Ecto neural progenitor cell (in vitro differentiated cells): ENCODE data around the gene LRRC26.

Experiments
- DNase-seq: peaks from one replicate; pipeline ENCODE4 v3.0.0-alpha.2; 2018; ENCODE audit warnings: low spot score

LRRC26 gene

GRCh38 chr9:137167747-137168572, 1.9 kb downstream of the LRRC26 start:
- peak; percentile 81 for DNase-seq

GRCh38 chr9:137167277-137167746, 2.5 kb downstream of the LRRC26 start:
- DNase-seq = no peak

GRCh38 chr9:137166380-137167229, 3.2 kb downstream of the LRRC26 start:
- no peak for DNase-seq

- DNase-seq = no peak
Measured at GRCh38 chr9:137165250-137165836, 4.5 kb downstream of the LRRC26 start.

- no peak for DNase-seq
Measured at GRCh38 chr9:137164370-137165249, 5.2 kb downstream of the LRRC26 start.

GRCh38 chr9:137163805-137164204, 6.0 kb downstream of the LRRC26 start:
- DNase-seq = no peak

DNA sequence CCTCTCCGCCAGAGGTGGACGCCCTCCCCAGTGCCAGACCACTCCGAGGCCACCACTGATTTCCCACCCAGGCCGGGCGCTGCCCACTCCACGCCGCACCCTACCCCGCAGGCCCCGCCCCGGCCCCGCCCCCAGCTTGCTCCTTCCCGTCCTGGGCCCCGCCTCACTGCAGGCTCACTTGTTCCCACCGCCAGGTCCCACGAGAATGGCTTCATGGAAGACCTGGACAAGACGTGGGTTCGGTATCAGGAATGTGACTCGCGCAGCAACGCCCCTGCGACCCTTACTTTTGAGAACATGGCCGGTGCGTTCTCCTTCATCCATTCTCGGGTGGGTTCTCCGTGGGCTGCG, 6.5 kb downstream of the LRRC26 start:
- no peak for DNase-seq

DNA sequence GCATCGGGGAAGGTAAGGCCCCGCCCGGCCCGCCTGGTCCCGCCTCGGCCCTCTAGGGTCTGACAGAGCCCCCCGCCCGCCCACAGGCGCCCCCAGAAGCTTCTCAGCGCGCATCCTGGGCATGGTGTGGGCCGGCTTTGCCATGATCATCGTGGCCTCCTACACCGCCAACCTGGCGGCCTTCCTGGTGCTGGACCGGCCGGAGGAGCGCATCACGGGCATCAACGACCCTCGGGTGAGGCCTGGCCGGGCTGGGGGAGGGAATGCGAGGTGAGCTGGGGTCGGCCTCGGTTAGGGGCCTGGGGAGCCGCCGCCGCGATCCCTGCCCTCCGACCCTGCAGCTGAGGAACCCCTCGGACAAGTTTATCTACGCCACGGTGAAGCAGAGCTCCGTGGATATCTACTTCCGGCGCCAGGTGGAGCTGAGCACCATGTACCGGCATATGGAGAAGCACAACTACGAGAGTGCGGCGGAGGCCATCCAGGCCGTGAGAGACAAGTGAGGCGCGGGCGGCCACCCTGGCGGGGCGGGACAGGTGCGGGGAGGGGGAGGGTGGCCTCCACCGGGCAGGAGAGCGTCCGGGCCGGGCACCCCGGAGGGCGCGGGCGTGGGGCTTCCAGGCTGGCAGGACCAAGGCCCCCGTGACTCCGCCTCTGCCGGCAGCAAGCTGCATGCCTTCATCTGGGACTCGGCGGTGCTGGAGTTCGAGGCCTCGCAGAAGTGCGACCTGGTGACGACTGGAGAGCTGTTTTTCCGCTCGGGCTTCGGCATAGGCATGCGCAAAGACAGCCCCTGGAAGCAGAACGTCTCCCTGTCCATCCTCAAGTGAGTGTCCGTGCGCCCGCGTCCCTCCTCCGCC, 7.1 kb downstream of the LRRC26 start:
- no peak for DNase-seq

- DNase-seq = no peak
Measured at GRCh38 chr9:137161558-137162486, 8.0 kb downstream of the LRRC26 start.

DNA sequence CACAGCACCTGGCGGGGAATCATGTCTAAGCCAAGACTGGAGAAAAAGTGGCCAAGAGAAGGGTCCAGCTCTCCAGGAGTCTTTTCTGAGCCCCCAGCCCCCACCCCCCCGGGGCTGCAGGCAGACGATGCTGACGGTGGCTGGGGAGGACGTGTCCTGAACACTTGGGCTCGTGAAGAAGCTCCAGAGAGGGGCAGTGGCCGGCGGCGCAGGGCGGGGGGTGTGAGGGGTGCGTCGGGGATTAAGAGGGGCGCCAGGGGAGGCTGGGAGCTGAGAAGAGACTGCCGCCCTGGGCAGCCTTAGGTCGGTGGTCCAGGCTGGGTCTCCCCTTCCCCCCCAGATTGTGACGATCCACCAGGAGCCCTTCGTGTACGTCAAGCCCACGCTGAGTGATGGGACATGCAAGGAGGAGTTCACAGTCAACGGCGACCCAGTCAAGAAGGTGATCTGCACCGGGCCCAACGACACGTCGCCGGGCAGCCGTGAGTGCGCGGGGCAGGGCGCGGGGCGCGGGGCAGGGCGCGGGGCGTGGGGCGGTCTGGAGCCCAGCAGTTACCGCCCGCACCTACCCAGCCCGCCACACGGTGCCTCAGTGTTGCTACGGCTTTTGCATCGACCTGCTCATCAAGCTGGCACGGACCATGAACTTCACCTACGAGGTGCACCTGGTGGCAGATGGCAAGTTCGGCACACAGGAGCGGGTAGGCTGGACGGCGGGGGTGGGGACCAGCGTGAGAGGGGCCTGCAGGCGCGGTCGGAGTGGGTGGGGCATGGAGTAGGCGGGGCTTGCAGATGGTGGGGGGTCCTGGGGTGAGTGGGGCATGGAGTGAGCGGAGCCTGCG, 8.9 kb downstream of the LRRC26 start:
- no peak for DNase-seq

GRCh38 chr9:137160054-137160425, 9.8 kb downstream of the LRRC26 start:
- no peak for DNase-seq

DNA sequence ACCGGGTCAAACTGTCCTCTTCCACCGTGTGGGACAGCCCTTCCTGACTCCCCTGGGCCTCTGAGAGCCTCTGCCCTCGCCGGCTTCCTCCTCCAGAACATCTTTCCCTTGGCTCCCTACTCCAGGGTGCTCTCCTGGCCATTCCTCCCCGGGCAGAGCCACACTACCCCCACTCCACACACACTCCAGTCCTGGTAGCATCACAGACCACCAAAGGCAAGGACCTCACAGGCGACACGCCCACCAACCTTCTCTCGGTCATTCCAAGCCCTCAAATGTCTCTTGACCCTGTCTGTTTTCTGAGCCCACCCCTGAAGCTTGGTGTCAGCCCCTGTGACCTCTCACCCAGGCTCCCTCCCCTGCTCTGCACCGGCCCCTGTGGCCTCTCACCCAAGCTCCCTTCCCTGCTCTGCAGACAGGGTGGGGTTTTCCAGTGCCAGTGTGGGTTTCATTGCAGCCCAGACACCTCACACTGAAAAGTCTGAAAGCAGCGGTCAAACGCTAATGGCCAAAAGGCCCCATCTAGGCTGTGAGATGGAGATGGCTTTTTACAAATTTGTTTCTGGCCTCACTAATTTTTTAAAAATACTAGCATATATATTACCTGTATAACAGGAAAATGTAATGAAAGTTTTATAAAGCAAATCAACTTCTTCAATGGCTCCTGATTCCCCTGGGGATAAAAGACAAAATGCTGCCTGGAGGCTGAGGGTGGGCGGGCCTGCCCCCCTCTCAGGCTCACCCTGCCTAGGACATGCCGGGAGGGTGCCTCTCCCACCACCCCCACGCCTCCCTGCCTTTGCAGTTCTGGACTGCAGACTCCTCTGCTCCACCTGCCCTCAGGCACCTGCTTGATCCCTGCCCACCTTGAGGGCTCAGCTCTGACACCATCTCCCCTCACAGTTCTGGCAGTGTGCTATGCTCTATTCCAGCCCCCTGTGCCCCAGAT, 10.5 kb downstream of the LRRC26 start:
- DNase-seq = no peak

- no peak for DNase-seq
Measured at GRCh38 chr9:137158625-137159024, 11.2 kb downstream of the LRRC26 start.

GRCh38 chr9:137157618-137158415, 12.0 kb downstream of the LRRC26 start:
- no peak for DNase-seq

DNA sequence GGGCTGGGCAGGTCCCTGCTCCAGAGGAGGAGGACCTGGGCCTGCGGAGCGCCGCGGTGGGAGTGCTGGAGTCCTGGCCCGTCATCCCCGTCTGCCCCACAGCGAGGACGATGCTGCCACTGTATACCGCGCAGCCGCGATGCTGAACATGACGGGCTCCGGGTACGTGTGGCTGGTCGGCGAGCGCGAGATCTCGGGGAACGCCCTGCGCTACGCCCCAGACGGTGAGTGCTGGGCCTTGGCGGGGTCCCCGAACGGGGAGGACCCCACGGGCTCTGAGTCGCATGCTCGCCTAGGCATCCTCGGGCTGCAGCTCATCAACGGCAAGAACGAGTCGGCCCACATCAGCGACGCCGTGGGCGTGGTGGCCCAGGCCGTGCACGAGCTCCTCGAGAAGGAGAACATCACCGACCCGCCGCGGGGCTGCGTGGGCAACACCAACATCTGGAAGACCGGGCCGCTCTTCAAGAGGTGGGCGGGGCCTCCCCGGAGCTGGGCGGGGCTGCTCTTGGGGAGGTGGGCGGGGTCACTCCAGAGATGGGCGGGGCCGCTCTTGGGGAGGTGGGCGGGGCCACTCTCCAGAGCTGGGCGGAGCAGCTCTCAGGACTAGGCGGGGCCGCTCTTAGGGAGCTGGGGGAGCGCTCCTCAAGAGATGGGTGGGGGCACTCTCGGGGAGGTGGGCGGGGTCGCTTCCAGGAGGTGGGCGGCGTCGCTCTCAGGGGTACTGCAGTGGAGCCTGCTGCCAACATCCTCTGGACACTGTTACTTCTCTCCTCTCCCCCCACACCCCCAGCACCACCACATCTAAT, 13.1 kb downstream of the LRRC26 start:
- DNase-seq = peak; percentile 79

DNA sequence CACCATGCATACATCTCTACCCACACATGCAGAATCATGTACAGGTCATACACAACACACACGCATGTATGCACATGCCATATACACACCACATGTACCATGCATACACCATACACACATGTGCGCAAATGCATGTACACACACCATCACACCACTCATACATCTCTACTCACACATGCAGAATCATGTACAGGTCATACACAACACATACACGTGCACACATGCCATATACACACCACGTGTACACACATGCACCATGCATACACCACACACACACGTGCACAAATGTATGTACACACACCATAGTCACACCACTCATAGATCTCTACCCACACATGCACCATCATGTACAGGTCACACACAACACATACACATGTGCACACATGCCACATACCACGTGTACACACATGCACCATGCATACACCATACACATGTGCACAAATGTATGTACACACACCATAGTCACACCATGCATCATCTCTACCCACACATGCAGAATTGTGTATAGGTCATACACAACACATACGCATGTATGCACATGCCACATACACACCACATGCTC, 16.9 kb downstream of the LRRC26 start:
- DNase-seq = no peak
